ENCODE measurements around the gene RAP1GAP2.

The RAP1GAP2 gene

DNA sequence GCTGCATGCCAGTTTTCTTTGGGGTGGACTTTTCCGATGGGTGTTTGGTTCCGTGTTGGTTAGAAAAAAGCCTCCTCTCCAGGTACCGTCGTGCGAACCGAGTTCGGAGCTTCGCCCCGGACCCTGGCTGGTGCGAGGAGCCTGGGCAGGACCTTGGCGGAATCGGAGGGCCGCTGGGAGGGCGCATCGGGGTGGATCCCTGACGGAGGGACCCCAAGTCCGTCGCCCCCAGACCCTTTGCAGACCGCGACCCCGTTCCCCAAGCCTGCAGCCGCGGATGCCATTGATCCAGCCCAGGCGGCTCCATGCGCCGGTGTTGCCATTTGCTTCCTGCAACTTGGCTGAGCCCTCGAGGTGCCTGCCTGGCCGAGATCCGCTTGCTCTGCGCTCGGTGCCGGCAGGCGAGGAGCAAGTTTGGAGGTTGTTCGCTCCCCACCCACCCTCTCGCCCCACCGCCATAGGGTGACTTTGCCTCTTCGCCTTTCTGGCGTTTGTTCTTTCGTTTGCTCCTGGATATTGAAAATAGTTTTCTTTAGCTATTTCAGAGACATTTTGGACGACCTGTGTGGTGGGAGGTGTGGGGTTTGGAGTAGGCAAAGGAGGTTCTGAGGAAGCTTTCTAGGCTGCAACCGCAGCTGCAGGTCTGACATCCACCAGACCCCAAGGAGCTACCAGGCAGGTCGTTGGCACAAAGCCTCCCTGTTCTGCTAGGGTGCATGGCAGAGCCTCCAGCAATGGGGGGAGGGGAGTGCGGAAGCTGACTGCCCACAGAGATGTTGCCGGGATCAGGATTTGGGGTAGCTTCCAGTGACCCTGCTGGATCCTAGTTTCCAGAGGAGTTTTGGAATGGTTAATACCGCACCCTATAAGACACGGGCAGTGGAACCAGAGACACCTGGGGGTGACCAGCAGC, 58.2 kb downstream of the RAP1GAP2 start:
- no peak for DNase-seq

DNA sequence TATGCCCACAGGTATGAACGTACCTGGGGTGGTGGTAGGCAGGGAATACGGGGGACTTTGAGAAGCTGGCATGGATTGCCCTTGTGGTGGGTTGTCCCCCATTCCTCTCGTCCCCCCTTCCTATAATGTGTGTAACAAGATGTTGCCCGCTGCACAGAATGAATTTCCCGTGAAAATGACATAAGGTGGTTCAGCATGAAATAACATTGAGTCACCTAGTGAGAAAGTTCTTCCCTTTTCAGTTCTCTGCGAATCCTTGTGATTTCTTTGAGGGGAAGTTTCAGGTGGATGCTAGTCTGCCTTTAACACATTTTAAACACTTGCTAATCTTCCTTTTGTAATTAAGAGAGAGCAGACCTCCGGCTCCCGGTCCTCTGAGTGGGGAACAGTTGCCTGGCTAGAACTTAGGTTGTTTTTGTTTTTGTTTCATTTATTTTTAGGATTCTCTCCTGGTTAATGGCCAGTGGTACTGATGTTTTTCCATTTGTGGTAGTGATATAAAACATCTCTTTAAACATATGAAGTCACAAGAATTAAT, 58.9 kb downstream of the RAP1GAP2 start:
- DNase-seq, result no peak

- DNase-seq, result no peak
Observed at GRCh38 chr17:2856727-2857126, 60.5 kb downstream of the RAP1GAP2 start.

- no peak for DNase-seq
Observed at GRCh38 chr17:2860045-2860444, 63.8 kb downstream of the RAP1GAP2 start.

- no peak for DNase-seq
Observed at GRCh38 chr17:2860883-2861282, 64.6 kb downstream of the RAP1GAP2 start.

DNA sequence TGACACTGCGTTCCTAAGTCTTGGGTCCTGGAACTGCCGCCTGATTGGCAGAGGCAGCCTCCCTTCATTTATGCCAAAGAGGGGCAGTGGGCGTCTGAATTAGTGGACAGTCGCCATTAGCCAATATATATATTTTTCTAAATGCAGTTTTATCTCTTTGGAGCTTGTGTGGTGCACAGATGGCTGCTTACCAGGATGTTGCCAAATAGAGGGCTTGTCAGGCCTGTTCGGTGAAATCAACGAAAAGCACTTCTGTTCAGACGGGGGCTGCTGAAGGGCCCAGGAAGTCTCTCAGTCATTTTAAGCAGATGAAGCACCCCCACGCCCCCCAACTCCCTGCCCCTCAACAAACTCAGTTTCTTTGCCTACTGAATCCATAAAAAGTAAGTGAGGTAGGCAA, 66.0 kb downstream of the RAP1GAP2 start:
- DNase-seq, result no peak

DNA sequence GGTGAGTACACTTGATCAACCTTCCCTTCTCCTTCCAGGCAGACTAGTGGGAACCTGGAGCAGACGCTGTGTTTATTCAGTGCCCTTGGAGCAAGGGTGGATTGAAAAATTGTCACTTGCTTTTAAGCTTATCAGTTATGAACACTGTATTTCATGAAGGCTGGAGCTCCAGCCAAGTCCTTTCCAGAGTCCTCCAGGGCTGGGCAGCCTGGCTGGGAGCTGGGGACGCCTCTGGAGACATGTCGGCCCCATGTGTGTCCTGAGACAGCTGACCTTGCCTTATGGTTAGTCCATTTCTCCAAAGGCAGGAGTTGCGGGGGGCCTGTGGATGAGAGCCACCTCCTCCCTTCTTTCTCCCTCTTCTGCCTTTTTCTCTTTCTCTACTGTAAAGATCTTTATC, 67.0 kb downstream of the RAP1GAP2 start:
- DNase-seq, result no peak

GRCh38 chr17:2865228-2865627, 69.0 kb downstream of the RAP1GAP2 start:
- DNase-seq, result no peak

- no peak for DNase-seq
Observed at GRCh38 chr17:2867441-2868424, 71.5 kb downstream of the RAP1GAP2 start.

- DNase-seq, result no peak
Observed at GRCh38 chr17:2869604-2870003, 73.4 kb downstream of the RAP1GAP2 start.

GRCh38 chr17:2871205-2871604, 75.0 kb downstream of the RAP1GAP2 start:
- no peak for DNase-seq

DNA sequence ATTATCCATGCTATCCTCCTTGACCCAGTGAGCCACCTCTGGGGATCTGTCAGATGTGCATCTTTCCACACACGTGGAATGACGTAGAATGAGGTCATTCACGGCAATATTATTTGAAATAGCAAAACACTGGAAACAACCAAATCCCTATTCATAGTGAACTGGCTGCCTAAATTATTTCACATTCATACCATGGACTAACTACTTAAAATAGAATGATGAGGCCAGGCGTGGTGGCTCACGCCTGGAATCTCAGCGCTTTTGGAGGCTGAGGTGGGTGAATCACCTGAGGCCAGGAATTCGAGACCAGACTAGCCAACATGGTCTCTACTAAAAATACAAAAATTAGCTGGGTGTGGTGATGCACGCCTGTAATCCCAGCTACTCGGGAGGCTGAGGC, 75.5 kb downstream of the RAP1GAP2 start:
- no peak for DNase-seq

GRCh38 chr17:2872282-2872681, 76.0 kb downstream of the RAP1GAP2 start:
- DNase-seq, result no peak

GRCh38 chr17:2874189-2874686, 78.0 kb downstream of the RAP1GAP2 start:
- DNase-seq, result no peak

DNA sequence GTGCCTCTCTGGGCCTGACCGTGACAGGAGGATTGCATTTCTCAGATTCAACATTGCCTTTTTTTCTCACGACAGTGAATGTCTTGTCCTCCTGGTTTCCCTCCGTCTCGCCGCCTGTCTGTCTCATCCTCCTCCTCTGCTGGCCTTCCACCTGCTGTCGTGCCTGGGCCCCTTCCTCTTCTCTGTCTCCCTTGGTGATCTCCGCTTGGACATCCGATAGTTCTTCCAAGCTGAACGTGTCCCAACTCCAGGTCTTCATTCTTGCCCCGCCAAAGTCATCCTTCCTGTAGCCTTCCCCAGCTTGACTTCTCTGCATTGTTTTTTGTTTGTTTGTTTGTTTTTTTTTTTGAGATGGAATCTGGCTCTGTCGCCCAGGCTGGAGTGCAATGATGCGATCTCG, 79.4 kb downstream of the RAP1GAP2 start:
- DNase-seq, result no peak

- no peak for DNase-seq
Observed at GRCh38 chr17:2876467-2876866, 80.2 kb downstream of the RAP1GAP2 start.

- no peak for DNase-seq
Observed at GRCh38 chr17:2878751-2879254, 82.6 kb downstream of the RAP1GAP2 start.

GRCh38 chr17:2880050-2880449, 83.8 kb downstream of the RAP1GAP2 start:
- no peak for DNase-seq

GRCh38 chr17:2881295-2881694, 85.1 kb downstream of the RAP1GAP2 start:
- DNase-seq, result no peak

DNA sequence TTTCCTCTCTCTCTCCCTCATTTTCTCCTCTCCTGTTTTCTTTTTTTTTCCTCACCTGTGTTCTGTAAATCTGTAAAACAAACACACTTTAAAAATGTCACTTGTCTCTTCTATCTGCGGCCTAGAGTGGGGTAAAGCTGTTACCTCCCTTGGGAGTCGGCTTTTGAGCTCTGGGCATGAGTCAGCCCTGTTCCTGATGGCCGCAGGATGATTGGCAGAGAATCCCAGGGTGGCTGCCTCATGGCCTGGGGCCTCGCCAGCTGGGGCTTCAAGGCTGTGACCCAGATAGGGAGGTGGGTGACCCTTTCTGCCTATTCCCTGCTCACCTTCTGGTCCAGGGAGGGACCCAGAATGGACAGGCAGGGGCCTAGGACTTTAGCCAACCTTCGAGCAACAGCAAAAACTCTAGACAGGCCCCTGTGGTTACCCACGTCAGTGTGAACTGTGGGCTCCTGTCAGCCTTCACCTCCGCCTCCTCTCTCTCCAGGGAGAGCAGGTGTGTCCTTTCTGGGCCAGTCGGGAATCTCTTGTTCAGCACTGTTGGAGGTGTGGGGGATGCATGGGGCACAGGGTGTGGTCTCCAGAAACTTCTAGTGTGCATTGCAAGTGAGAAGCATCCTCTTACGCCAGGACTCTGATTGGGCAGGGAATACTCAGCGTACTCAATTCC, 87.4 kb downstream of the RAP1GAP2 start:
- DNase-seq, result no peak

DNA sequence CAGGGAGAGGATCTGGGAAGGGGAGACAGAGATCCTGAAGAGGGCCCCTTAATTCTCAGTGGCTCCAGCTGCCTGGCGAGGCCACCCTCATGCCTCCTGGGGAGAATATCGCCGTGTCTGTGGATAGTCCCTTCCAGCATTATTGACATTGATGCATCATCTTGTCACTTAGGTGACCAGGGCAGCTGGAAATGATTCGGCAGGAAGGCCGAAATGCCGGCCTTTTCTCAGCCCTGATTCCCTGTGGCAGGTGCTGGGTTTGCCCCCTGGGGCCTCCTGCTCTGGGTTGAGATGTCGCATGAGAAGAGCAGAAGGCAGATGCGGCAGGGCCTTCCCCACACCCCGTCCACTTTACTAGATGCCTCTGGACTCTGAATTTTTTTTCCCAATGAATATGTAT, 89.5 kb downstream of the RAP1GAP2 start:
- no peak for DNase-seq

DNA sequence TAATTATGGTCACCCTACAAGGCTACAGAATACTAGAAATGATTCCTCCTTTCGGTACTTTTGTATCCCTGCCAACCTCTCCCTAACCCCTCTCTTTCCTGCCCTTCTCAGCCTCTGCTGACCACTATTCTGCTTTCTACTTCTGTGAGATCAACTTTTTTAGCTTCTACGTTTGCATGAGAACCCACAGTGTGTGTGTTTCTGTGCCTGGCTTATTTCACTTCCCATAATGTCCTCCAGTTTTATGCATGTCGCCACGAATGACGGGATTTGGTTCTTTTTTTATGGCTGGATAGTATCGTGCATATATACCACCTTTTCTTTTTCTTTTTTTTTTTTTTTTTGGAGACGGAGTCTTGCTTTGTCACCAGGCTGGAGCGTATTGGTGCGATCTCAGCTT, 92.1 kb downstream of the RAP1GAP2 start:
- DNase-seq, result no peak

All from stimulated activated CD4-positive, alpha-beta T cell treated with anti-CD3 and anti-CD28 coated beads, Interleukin-1b, Interleukin-23, amount 100 ng/mL, for 48 hours (primary cell).